ENCODE results near the gene NUMA1.
A peak's percentile ranks its signal among the peaks of the same experiment; 100 is the strongest.

- no peak for TF ChIP-seq FOXM1 (IDR thresholded peaks at IDR 0.05; ENCODE audit: borderline replicate concordance)
- peak; percentile 80 for TF ChIP-seq L3MBTL2 (conservative IDR thresholded peaks at IDR 0.05)
- no peak for TF ChIP-seq BHLHE40 (IDR thresholded peaks at IDR 0.05; ENCODE audit: borderline replicate concordance)
- no peak for TF ChIP-seq ARNT (IDR thresholded peaks at IDR 0.05)
- TF ChIP-seq HDGF (IDR thresholded peaks at IDR 0.05; ENCODE audit: borderline replicate concordance), result no peak; the same call in 1 of the 2 replicates
Measured at GRCh38 chr11:72112143-72112977, 32.0 kb upstream of the NUMA1 start, which contains the start of gene ANAPC15.

All from HEK293T (cell line).